PFSK-1 (cell line): Measurements from ENCODE around the gene EEF2.

Experiments
- POLR2AphosphoS5 ChIP-seq: IDR thresholded peaks from 2 replicates; pipeline ENCODE4 v1.6.1; 2012; ENCODE audit warnings: low read depth, mild to moderate bottlenecking, control low read depth, low read length, moderate library complexity
- TAF1 ChIP-seq: IDR thresholded peaks from 2 replicates; pipeline ENCODE4 v1.6.1; 2012; ENCODE audit warnings: low read length, control low read depth, borderline replicate concordance; ENCODE audit not compliant: insufficient read depth

GRCh38 chr19:3949997-3950859, 35.0 kb downstream of the EEF2 start:
- TF ChIP-seq TAF1 (no peak), POLR2AphosphoS5 (no peak)
